ENCODE data around the gene STEAP2.
A peak's percentile ranks its signal among the peaks of the same experiment; 100 is the strongest.

Gene STEAP2

DNA sequence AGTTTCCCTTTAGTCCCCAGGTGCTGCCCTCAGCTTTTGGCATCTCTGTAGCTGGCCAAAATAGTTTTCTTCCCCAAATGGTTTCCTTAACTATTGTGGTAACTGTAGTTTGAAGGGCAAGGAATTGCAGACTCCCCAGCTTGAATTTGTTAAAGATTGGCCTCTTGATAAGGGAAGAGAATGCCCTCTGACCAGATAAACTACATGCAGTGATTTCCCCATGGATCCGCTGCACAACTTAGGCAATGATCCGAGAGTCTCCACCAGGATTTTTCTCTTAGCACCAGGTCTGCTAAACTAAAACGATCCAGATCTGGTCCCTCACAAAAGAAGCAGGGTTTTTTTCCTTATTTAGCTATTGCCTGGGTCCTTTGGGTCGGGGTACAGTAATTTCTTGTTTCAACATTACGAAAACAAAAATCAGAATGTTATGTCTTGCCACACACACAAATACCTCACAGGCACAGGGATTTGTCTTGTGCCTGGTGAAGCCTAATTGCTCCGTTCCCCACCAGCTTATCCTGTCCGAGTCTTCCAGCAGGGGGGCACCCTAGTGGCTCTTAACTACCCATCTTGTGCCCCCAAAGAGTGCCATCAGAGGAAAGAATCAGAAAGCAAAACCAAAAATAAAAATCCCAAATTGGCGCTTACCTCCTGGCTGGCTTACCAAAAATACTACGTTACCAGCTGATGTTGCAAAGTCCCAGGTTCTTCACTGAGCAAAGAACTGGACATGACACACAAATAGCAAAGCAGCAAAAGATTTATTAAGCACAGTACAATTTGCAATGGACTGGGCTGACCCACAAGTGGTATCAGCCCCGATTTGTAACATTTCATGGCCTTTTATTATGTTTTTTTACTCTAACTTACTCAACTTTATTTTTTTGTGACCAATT is 16.4 kb upstream of the STEAP2 start:
- no peak for DNase-seq

DNA sequence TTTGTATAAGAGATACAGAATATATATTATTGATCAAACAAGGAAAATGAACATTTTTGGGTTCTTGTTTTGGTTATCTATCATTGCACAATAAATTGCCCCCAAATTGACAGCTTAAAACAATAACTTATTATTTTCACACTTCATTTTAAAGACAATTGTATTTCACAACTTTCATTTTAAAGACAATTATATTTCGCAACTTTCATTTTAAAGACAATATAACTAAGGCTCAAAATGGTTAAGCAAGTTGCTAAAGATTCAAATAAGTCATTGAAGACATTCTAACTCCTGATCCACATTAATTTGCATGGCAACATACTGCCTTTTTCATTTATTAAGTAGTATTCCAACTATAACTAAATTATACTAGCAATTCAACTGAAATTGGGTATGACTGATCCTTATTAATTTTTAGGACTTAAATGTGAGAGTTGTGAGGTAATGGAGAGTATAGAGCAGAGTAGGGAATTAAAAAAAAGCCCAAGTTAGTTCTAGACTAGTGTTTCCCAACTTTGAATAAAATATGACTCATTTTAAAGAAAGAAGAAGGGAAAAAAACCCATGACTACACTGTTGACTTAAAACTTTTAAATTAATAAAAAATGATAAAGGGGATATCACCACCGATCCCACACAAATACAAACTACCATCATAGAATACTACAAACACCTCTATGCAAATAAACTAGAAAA is 9.9 kb upstream of the STEAP2 start:
- DNase-seq: no peak

DNA sequence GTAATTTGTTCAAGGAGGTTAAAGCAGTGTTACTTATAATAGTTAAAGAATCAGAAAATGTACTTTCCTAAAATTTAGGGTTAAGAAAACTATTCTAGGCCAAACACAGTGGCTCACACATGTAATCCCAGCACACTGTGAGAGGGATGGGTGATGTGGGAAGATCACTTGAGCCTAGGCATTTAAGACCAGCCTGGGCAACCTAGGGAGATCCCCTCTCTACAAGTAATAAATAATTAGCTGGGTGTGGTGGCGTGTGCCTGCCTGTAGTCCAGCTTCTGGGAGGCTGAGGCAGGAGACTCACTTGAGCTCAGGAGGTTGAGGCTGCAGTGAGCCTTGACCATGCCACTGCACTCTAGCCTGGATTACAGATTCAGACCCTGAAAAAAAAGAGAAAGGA is 3.6 kb upstream of the STEAP2 start:
- DNase-seq: no peak

DNA sequence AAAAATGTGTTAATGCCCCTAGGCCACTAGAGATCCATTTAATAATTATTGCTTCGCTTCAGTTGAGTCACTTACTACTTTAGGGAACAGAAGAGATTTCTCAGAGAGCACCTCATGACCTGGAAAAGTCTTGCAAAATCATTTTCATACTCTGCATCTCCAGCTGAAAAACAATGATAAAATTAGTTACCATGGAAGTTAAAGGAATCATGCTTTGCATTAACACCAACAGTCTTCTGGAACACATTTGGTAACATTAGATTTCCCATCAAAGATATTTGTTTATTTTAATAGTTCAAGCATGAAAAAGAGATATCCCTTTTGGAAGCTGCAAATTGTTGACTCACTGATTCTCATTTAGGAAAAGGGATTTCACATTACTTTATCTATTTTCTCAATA is 1.8 kb upstream of the STEAP2 start:
- DNase-seq: no peak

DNA sequence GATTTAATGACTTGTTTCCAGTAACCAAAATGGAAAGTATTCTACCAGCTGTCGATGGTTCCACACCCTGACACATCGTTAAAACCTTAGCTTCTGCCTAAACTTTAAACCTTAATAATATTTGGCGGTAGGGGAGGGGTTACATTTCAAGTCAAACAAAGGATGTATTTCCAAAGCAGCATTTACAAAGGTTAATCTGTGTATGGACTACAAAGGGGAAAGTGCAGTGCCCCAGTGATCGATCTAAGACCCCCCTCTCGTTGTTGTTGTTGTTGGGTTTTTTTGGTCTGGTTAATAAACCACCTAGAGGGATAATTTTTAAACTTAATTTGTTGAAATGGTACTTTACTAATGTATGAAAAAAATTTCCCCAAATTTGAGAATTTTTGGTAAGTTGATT is 1.1 kb upstream of the STEAP2 start:
- peak; percentile 2 for DNase-seq

DNA sequence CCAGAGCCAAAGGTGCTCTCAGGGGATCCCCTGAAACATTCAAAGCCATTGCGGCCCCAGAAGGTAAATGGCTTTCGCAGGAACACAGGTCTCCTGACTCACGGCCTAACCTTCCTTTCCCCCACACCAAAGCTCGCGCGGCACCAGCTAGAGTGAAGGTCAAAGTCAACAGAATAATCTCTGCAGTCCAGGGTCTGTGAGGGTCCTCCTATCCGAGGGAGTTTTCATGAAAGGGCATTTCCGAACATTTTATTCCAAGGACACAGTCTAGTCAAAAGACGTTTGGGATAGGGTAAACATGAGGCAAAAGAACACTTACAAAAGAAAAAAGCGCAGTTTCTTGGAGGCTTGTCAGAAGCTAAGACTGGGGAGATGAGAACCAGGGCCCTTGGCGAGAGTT is 559 bp upstream of the STEAP2 start:
- DNase-seq: no peak

DNA sequence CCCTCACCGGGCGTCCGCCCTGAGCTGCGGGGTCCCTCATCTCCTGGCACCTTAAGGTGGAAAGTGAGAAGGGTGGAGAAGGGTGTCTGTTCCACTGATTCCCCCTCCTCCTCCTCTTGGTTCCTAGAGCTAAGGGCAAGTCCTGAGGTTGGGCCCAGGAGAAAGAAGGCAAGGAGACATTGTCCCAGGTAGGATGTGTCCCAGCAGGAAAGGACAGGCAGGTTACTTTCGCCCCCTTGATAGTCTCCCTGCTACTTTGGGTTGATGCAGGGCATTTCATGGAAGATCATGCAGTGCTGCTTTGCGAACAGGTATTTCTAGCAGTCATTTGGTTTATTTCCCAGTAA is 582 bp downstream of the STEAP2 start:
- no peak for DNase-seq

DNA sequence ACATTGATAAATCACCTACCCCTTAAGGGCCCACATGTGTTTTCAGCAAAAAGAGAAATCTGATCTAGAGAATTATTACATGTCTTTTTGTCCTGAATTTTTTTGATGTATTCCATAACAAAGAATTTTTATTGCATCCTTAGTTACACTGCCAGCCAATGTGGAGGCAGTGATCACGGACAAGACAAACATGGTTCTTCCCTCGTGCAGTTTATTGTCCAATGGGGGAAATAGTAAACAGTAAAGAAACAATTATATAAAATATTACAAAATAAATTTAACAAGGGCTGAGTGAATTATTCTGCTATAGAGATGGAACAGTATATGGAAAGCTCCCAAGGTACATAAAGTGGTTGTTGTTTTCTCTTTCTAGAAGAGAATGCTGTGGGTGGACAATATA is 2.0 kb downstream of the STEAP2 start:
- DNase-seq: no peak

DNA sequence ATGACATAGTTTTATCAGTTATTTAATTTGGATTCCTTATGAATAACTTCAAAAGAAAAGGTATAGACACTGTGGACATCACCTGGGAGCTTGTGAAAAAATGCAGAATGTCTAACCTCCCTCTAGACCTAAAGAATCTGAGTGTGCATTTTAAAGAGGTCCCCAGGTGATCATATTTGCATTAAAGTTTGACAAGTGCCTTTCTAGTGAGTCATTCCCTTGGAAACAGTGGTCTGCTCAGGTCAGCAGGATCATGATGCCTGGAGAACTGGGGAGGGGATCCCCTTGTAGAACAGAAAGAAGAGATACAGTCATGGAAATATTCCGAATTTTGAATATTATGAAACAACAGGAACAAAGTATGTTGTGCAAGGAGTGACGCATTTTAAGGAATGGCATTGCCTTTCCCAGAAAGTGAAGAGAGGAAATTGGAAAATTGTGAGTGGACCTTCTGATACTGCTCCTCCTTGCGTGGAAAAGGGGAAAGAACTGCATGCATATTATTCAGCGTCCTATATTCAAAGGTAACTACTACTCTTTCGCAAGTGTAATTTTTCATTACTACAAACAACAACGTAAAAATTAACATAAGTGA is 4.6 kb downstream of the STEAP2 start:
- DNase-seq: no peak

DNA sequence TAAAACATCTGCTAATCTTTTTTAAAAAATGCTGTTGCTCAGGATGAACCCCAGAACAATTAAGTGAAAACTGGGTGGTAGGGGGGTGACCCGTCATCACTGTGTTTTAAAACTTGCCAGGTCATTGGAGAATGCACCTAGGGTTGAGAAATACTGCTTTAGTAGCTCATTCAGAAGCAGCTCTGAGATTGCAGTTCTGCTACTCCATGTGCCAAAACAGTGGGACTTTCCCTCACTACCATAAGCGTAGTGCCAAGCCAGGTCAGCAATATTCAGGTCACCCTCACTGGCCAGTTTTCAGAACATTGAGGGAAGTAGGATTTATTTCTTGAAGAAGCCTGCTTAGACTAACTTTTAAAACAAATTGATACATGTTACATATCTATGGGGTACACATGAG is 5.2 kb downstream of the STEAP2 start:
- no peak for DNase-seq

DNA sequence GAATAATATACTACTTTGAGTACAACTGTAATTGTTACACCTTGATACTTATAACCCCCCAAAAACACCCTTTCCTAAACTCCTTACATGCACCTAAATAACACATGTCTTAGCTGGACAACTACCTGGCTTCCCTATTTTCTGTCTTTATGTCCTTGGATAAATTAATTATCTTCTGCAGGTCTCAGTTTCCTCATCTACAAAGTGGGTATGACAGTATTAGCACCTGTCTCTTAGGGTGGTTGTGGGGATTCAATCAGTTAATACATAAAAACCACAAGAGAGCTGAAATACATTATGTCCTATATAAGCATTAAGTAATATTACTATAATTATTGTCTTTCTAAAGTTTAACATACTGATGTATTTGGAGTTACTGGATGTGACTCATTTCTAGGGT is 10.8 kb downstream of the STEAP2 start:
- DNase-seq: no peak

DNA sequence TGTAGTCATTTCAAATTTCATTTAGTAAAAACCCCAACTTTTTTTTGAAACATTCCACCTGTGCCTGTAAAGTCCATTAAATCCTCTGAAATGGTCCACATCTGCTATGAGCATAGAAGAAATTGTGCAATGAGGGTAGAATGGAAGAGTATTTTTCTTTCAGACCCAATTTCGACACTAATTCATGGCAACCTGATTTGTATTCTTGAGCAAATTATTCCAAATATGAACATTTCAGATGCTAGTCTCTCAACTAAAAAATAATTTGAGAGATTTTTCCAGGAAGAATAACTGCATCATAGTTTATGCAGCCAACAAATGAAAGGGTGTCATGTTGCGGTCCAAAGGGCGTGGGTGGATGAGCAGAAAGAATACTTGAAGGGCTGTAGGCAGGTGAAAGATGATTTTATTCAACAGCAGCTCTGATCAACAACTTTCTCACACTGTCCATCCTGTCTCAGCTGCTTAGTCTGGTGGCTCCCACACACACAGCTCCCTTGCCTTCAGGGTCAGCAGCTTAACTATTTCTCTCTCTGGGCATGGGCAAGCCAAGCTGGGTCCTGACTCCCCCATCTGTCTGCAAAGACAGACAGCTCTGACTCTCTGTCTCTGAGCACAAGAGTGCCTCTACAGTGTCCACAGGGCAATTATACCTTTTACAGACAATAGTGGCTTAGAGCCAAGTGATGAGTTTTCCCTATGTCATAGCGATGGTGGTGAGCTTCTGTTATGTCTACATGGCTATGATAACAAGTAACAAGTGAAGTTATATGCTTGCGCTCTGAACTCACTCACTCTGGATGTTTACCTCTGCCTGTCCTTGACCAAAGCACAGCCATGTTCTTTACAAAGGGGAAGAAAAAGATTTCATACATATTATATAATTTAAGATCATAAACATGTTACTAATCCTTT is 11.5 kb downstream of the STEAP2 start:
- peak; percentile 70 for DNase-seq

DNA sequence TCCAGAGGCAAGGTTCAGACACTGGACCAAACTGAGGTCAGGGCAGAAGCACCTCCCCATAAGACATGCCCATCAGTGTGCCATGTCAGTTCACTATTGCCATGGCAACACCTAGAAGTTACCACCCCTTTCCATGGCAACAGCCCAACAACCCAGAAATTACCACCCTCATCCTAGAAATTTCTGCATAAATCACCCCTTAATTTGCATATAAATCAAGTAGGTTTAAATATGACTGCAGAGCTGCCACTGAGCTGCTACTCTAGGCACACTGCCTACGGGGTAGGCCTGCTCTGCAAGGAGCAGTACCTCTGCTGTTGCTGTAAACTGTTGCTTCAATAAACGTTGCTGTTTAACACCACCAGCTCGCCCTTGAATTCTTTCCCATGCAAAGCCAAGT is 12.7 kb downstream of the STEAP2 start:
- DNase-seq: no peak

DNA sequence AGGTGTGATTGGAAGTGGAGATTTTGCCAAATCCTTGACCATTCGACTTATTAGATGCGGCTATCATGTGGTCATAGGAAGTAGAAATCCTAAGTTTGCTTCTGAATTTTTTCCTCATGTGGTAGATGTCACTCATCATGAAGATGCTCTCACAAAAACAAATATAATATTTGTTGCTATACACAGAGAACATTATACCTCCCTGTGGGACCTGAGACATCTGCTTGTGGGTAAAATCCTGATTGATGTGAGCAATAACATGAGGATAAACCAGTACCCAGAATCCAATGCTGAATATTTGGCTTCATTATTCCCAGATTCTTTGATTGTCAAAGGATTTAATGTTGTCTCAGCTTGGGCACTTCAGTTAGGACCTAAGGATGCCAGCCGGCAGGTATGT is 13.6 kb downstream of the STEAP2 start:
- no peak for DNase-seq

DNA sequence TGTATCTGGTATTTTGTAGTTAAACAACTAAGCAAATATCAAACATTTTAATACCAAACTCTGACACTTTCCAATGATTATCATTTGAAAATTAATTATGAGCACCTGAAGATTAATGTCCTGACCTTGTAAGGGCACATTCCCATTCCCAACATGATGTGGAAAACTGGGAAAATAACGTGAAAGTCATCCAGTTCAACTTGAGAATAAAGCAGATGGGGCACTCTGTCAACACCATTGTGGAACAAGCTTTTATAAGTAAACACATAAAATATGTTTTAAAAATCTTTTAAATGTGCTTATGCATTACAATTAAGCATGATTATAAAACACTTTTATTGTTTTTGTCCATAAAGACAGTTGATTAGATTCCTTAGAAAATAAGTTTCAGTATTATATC is 14.1 kb downstream of the STEAP2 start:
- DNase-seq: no peak

DNA sequence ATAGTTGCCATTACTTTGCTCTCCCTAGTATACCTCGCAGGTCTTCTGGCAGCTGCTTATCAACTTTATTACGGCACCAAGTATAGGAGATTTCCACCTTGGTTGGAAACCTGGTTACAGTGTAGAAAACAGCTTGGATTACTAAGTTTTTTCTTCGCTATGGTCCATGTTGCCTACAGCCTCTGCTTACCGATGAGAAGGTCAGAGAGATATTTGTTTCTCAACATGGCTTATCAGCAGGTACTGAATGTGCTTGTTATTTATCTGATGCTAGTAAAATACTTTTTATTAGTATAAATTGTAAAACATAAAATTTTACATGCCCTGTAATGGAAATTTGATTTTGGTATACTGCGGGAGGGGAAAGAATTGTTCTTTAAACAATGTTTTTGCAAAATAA is 15.7 kb downstream of the STEAP2 start:
- no peak for DNase-seq

DNA sequence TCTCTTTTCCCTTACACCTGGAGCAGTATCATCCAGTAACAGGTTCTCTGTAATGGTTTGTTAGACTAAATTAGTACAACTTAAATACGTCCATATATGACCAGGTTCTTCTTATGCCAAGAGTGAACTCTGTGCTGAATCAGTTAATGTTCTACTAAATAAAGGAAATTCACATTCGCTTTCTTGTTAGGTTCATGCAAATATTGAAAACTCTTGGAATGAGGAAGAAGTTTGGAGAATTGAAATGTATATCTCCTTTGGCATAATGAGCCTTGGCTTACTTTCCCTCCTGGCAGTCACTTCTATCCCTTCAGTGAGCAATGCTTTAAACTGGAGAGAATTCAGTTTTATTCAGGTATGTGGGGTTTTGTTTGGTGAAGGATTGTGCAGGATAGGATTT is 18.1 kb downstream of the STEAP2 start:
- DNase-seq: no peak

DNA sequence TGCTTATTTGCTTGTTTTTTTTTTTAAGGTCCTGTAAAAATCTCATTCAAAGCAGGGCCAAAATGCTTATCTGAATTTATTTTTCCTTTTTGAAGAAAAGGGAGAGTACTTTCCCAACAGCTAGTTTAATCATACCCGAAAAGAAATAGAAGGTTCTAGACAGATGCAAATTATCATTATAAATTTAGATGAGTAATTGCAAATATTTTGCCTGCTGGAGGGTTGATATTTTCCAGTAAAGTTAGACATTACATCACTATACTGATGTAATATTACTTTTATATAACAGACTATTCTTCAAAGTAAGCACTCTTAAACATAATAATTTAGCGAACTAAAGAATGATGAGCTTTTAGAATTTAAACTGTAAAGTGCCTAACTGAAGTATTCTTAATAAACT is 19.3 kb downstream of the STEAP2 start:
- no peak for DNase-seq

DNA sequence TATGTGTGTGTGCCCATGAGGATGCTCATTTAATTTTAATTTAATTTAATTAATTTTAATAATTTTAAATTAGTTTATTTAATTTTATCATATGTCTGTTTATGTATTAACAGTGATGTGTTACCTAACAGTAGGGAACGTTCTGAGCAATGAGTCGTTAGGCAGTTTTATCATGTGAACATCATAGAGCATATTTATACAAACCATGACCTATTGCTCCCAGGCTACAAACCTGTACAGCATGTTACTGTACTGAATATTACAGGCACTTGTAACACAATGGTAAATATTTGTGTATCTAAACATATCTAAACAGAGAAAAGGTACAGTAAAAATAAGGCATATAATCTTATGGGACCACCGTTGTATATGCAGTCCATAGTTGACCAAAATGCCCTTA is 19.8 kb downstream of the STEAP2 start:
- no peak for DNase-seq

DNA sequence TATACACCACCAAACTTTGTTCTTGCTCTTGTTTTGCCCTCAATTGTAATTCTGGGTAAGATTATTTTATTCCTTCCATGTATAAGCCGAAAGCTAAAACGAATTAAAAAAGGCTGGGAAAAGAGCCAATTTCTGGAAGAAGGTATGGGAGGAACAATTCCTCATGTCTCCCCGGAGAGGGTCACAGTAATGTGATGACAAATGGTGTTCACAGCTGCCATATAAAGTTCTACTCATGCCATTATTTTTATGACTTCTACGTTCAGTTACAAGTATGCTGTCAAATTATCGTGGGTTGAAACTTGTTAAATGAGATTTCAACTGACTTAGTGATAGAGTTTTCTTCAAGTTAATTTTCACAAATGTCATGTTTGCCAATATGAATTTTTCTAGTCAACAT is 20.9 kb downstream of the STEAP2 start:
- DNase-seq: no peak

DNA sequence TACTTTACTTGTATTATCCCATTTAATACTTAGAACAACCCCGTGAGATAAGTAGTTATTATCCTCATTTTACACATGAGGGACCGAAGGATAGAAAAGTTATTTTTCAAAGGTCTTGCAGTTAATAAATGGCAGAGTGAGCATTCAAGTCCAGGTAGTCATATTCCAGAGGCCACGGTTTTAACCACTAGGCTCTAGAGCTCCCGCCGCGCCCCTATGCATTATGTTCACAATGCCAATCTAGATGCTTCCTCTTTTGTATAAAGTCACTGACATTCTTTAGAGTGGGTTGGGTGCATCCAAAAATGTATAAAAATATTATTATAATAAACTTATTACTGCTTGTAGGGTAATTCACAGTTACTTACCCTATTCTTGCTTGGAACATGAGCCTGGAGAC is 22.0 kb downstream of the STEAP2 start:
- no peak for DNase-seq

DNA sequence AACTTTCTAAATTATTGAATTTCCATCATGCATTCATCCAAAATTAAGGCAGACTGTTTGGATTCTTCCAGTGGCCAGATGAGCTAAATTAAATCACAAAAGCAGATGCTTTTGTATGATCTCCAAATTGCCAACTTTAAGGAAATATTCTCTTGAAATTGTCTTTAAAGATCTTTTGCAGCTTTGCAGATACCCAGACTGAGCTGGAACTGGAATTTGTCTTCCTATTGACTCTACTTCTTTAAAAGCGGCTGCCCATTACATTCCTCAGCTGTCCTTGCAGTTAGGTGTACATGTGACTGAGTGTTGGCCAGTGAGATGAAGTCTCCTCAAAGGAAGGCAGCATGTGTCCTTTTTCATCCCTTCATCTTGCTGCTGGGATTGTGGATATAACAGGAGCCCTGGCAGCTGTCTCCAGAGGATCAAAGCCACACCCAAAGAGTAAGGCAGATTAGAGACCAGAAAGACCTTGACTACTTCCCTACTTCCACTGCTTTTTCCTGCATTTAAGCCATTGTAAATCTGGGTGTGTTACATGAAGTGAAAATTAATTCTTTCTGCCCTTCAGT is 25.3 kb downstream of the STEAP2 start:
- DNase-seq: no peak

DNA sequence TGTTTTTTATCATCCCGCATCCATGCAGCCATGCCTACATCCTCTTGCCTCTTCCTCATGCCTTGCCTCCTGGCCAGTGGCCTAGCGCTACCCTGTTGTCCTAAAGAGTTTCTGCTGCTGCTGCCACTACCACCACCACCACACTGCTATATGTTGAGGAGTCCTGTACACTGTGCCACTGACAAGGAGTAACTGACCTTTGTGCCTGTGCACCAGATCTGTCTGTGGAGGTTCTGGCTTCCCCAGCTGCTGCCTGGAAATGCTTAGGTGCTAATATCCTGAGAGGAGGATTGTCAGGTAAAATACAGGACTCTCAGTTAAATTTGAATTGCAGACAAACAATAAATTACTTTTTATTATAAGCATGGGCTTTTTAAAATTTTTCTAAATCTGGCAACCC is 26.5 kb downstream of the STEAP2 start:
- DNase-seq: no peak

Measured in NCI-H510A treated with DMSO at 0.1 percent for 48 hours (cell line).